IPS-20b (cell line): Measurements from ENCODE around the gene BCL3.
"Not testable (repeated sequence)": the region's sequence is repeated elsewhere in the genome, so short reads cannot be mapped to it uniquely, and the experiment has no call there.

Experiments
- H3K27ac ChIP-seq: one replicate; pipeline ENCODE4 v1.5.1; 2013; ENCODE audit warnings: low read length
- H3K27me3 ChIP-seq: 2 replicates; pipeline ENCODE4 v1.6.1; 2013; ENCODE audit warnings: mild to moderate bottlenecking, low read length, inconsistent platforms; ENCODE audit not compliant: insufficient read depth
- H3K36me3 ChIP-seq: 2 replicates; pipeline ENCODE4 v1.6.1; 2013; ENCODE audit warnings: low read depth, mild to moderate bottlenecking, inconsistent platforms, low read length, moderate library complexity; ENCODE audit not compliant: insufficient read depth
- H3K4me1 ChIP-seq: 2 replicates; pipeline ENCODE4 v1.6.1; 2013; ENCODE audit warnings: mild to moderate bottlenecking, control low read depth, inconsistent platforms, low read length, moderate library complexity; ENCODE audit not compliant: insufficient read depth
- H3K4me3 ChIP-seq: 2 replicates; pipeline ENCODE4 v1.5.1; 2013; ENCODE audit warnings: mild to moderate bottlenecking, low read length, inconsistent platforms
- H3K9ac ChIP-seq: 2 replicates; pipeline ENCODE4 v1.6.1; 2013; ENCODE audit warnings: low read depth, mild to moderate bottlenecking, inconsistent platforms, low read length, moderate library complexity
- H3K9me3 ChIP-seq: 2 replicates; pipeline ENCODE4 v1.6.1; 2013; ENCODE audit warnings: mild to moderate bottlenecking, low read depth, low read length, inconsistent platforms; ENCODE audit not compliant: insufficient read depth

Gene BCL3

GRCh38 chr19:44709434-44710266 is 38.9 kb upstream of the BCL3 start:
- not testable (repeated sequence) for H3K36me3 ChIP-seq, H3K27ac ChIP-seq, H3K27me3 ChIP-seq, H3K9ac ChIP-seq, H3K9me3 ChIP-seq, H3K4me1 ChIP-seq, H3K4me3 ChIP-seq

GRCh38 chr19:44710483-44710882 is 38.0 kb upstream of the BCL3 start:
- Histone ChIP-seq H3K4me3 (no peak overlapping the region), H3K27me3 (no peaks in the 10 kb centered on the region), H3K36me3 (no peaks in the 10 kb centered on the region), H3K9ac (no peak overlapping the region), H3K4me1 (no peaks in the 10 kb centered on the region), H3K27ac (no peak overlapping the region), H3K9me3 (peaks cover 10% of the 10 kb centered on the region)

GRCh38 chr19:44712864-44713515 is 35.5 kb upstream of the BCL3 start:
- Histone ChIP-seq H3K27ac (no peak overlapping the region), H3K36me3 (no peaks in the 10 kb centered on the region)

GRCh38 chr19:44714597-44715169 is 33.8 kb upstream of the BCL3 start:
- Histone ChIP-seq H3K4me3 (no peak overlapping the region), H3K36me3 (no peaks in the 10 kb centered on the region), H3K9ac (no peak overlapping the region), H3K9me3 (peaks cover 10% of the 10 kb centered on the region), H3K27me3 (no peaks in the 10 kb centered on the region), H3K27ac (no peak overlapping the region), H3K4me1 (peaks cover 11% of the 10 kb centered on the region; the same call in 1 of the 2 replicates)

More at GRCh38 chr19:44712864-44713515, 35.5 kb upstream of the BCL3 start:
- Histone ChIP-seq H3K4me1 (no peaks in the 10 kb centered on the region; the same call in 1 of the 2 replicates), H3K4me3 (no peak overlapping the region), H3K9me3 (peaks cover 10% of the 10 kb centered on the region), H3K27me3 (no peaks in the 10 kb centered on the region), H3K9ac (no peak overlapping the region)

GRCh38 chr19:44717603-44718002 is 30.9 kb upstream of the BCL3 start:
- peaks cover 10% of the 10 kb centered on the region for H3K9me3 ChIP-seq
- H3K9ac ChIP-seq, result no peak overlapping the region
- H3K27ac ChIP-seq, result no peak overlapping the region
- no peaks in the 10 kb centered on the region for H3K36me3 ChIP-seq
- H3K4me3 ChIP-seq, result no peak overlapping the region
- no peaks in the 10 kb centered on the region for H3K27me3 ChIP-seq
- peaks cover 11% of the 10 kb centered on the region; the same call in 1 of the 2 replicates for H3K4me1 ChIP-seq

- H3K36me3 ChIP-seq, result no peaks in the 10 kb centered on the region
- H3K9ac ChIP-seq, result peak overlapping the region; percentile 79; the same call in 1 of the 2 replicates
- peak overlapping the region; percentile 54; the same call in 1 of the 2 replicates for H3K4me3 ChIP-seq
- H3K27ac ChIP-seq, result peak overlapping the region; percentile 76
- H3K4me1 ChIP-seq, result peaks cover 11% of the 10 kb centered on the region; the same call in 1 of the 2 replicates
- H3K9me3 ChIP-seq, result peaks cover 10% of the 10 kb centered on the region
- H3K27me3 ChIP-seq, result no peaks in the 10 kb centered on the region
Observed at GRCh38 chr19:44718441-44719261, 29.9 kb upstream of the BCL3 start.

- Histone ChIP-seq H3K9me3 (peaks cover 10% of the 10 kb centered on the region), H3K36me3 (no peaks in the 10 kb centered on the region), H3K4me1 (peaks cover 11% of the 10 kb centered on the region; the same call in 1 of the 2 replicates), H3K27ac (peak overlapping the region; percentile 76), H3K9ac (peak overlapping the region; percentile 79; the same call in 1 of the 2 replicates), H3K4me3 (no peak overlapping the region; the same call in 1 of the 2 replicates), H3K27me3 (no peaks in the 10 kb centered on the region)
Observed at GRCh38 chr19:44719262-44719701, 29.2 kb upstream of the BCL3 start.

- H3K9ac ChIP-seq, H3K27ac ChIP-seq: not testable (repeated sequence)
Observed at GRCh38 chr19:44720396-44720795, 28.1 kb upstream of the BCL3 start.

GRCh38 chr19:44720945-44721344 is 27.6 kb upstream of the BCL3 start:
- H3K27ac ChIP-seq, result no peak overlapping the region
- H3K27me3 ChIP-seq, result peaks cover 8% of the 10 kb centered on the region; the same call in 1 of the 2 replicates
- no peak overlapping the region for H3K9ac ChIP-seq
- no peaks in the 10 kb centered on the region for H3K9me3 ChIP-seq
- H3K4me3 ChIP-seq, result no peak overlapping the region
- no peaks in the 10 kb centered on the region for H3K36me3 ChIP-seq
- peaks cover 11% of the 10 kb centered on the region; the same call in 1 of the 2 replicates for H3K4me1 ChIP-seq

More at GRCh38 chr19:44720396-44720795, 28.1 kb upstream of the BCL3 start:
- not testable (repeated sequence) for H3K36me3 ChIP-seq, H3K9me3 ChIP-seq, H3K27me3 ChIP-seq, H3K4me3 ChIP-seq
- peaks cover 11% of the 10 kb centered on the region; the same call in 1 of the 2 replicates for H3K4me1 ChIP-seq

GRCh38 chr19:44721369-44721768 is 27.1 kb upstream of the BCL3 start:
- H3K9ac ChIP-seq, H3K36me3 ChIP-seq, H3K4me3 ChIP-seq, H3K9me3 ChIP-seq, H3K27ac ChIP-seq, H3K27me3 ChIP-seq: not testable (repeated sequence)
- peaks cover 11% of the 10 kb centered on the region; the same call in 1 of the 2 replicates for H3K4me1 ChIP-seq
